ENCODE results near the gene MFSD12.

Gene MFSD12

DNA sequence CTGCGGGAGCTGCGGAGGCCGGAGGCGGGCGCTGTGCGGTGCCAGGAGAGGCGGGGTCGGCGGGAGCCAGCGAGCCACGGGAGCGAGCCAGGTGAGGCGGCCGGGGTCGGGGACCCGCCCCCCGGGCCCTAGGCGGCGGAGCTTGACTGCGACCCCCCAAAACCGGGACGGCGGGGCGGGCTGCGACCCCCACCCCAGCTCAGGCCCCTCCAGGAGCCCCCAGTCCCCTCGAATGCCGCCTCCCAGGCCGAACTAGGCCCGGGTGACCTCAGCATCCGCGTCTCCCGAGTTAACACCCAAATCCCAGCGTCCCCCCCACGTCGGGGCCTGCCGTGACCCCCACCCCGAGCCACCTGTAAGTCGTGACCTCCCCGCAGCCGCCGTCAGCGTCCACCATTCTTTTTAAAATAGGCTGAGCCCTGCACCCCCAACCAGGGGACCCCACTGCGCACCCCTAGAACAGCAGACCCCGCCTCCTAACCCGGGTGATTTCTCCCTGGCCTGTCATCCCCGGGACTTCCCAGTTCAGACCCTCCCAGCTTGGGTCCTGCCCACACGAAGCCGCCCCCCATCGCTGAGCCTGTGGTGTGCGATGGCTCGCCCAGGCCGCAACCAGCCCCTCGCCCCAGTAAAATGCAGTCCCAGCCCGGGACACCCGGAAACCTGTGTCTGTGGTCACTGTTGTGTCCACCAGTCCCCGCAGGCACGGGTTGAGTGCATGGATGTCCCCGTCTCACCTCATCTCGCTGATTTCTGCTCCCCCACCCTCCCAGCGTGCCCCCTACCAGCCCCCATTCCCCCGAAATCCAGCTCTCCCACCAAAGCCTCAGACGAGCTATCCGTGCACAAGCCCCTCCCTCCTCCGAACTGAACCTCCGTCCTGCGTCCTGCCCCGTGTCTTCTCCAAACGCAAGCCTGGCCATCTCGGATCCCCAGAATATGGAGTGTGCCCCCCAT is 50.7 kb downstream of the MFSD12 start:
- TF ChIP-seq, protein P1, sequence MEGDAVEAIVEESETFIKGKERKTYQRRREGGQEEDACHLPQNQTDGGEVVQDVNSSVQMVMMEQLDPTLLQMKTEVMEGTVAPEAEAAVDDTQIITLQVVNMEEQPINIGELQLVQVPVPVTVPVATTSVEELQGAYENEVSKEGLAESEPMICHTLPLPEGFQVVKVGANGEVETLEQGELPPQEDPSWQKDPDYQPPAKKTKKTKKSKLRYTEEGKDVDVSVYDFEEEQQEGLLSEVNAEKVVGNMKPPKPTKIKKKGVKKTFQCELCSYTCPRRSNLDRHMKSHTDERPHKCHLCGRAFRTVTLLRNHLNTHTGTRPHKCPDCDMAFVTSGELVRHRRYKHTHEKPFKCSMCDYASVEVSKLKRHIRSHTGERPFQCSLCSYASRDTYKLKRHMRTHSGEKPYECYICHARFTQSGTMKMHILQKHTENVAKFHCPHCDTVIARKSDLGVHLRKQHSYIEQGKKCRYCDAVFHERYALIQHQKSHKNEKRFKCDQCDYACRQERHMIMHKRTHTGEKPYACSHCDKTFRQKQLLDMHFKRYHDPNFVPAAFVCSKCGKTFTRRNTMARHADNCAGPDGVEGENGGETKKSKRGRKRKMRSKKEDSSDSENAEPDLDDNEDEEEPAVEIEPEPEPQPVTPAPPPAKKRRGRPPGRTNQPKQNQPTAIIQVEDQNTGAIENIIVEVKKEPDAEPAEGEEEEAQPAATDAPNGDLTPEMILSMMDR (IDR thresholded peaks at IDR 0.05; ENCODE audit: extremely low read depth, missing control alignments) = no peak
- DNase-seq (ENCODE audit: low spot score) = peak; percentile 58

DNA sequence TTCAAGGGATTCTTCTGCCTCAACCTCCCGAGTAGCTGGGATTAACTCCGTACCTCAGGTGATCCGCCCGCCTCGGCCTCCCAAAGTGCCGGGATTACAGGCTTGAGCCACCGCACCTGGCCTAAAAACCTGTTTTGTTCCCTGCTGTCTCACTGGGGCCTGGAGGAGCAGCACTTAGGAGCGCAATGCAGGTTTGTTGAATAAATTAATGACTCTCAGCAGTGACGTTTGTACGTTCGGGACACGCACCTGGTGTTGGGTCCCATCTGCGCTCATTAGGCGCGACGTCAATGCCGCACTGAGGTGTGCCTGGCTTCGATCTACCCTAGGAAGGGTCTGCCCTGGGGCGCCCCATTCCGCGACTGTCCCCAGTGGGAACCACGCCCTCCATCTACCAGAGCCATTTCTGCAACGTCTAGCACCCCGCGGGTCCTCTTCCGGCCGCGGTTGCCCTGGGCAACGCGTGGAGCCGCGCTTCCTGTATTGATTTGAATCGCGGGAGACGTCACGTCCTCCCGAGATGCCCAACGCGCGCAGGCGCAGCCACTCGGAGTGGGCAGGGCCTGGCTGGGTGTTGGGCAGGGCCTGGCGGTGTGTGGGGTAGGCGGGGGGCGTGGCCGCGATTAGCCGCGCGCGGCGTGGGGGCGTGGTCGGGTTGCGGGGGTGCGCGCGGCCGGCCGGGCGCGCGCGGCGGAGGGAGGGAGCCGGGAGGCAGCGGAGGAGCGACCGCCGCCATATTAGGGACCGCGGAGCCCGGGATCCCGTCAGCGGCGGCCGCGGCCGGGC is 51.6 kb downstream of the MFSD12 start, which contains the start of gene FZR1:
Gene FZR1 (plus strand): TSS at position 714 of the 786 bp plus-strand sequence. CDS start 16,679 bp downstream, outside the sequence.
- TF ChIP-seq, protein P1 (IDR thresholded peaks at IDR 0.05; ENCODE audit: extremely low read depth, missing control alignments) = no peak
- peak; percentile 100 for DNase-seq (ENCODE audit: low spot score)

DNA sequence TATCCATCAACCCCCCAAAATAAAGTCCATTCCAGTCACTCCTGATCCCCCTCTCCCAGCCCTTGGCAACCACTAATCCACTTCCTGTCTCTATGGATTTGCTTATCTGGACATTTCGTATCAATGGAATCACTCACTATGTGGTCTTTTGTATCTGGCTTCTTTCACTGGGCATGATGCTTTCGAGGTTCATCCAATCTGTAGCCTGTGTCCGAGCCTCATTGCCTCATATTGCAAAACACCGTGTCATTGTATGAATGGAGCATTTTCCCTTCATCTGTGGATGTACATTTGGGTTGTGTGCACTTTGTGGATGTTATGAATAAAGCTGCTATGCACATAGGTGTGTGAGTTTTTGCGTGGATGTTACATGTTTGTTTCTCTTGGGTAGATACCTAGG is 52.7 kb downstream of the MFSD12 start:
- TF ChIP-seq, protein P1 (IDR thresholded peaks at IDR 0.05; ENCODE audit: extremely low read depth, missing control alignments) = no peak
- no peak for DNase-seq (ENCODE audit: low spot score)

DNA sequence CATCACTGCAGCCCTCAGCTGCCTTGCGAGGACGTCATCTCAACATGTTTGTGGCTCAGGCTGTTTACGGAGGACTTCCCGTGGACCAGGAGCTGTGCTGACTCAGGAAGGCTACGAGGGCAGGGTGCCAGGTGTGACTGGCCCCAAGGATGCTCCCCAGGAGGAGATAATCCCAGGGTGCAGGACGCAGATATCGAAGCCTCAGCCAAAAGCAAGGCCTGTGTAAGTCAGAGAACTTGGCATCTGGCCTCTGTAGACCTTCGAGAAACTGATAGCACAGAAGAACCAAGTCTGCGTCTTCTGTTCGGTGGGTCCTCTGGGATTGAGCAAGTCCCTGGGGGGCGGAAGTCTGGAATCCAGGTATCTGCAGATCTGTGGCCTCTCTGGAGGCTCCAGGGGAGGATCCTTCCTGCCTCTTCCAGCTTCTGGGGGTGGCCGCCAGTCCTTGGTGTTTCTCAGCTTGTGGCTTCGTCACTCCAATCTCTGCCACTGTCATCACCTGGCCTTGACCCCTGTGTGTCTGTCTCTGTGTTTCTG is 54.3 kb downstream of the MFSD12 start:
- no peak for DNase-seq (ENCODE audit: low spot score)
- TF ChIP-seq, protein P1 (IDR thresholded peaks at IDR 0.05; ENCODE audit: extremely low read depth, missing control alignments) = no peak

DNA sequence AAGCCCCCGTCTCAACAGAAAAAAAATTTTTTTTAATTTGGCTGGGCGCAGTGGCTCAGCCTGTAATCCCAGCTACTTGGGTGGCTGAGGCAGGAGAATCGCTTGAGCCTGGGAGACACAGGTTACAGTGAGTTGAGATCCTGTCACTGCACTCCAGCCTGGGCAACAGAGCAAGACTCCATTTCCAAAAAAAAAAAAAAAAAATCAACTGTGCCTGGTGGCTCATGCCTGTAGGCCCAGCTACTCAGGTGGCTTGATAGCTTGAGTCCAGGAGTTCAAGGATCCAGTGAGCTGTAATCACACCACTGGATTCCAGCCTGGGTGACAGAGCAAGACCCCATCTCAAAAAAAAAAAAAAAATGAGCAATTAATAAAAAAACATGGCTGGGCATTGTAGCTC is 55.6 kb downstream of the MFSD12 start:
- TF ChIP-seq, protein P1 (IDR thresholded peaks at IDR 0.05; ENCODE audit: extremely low read depth, missing control alignments) = no peak
- DNase-seq (ENCODE audit: low spot score) = no peak

DNA sequence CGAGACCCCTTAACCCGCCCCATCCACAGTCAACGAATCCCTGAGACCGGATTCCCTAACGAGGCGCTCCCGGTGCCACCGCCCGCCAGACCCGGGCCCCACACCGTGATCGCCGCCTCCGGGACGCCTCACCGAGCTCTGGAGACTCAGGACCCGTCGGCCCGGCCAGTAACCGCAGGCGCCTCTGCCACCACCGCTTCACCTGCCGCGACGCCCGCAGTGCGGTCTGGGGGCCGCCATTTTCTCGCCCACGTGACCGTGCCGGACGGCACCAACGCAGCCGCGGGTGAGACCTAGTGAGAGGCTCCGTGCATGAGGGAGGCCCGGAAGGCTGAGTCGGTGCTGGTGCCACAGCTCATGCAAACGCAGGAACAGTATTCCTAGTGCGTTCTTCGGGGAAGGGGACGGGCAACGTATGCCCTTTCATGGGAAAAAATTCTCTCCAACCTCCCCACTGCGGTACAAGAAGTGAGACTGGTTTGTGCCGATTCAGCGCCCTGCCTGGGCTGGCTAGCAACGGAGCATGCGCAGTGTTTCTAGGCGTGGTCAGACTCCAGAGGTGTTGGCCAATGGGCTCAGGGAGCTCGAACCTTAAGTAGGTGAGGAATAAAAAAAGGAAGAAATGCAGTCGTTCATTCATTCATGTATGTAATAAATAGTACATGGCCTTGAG is 56.8 kb downstream of the MFSD12 start, which contains the start of gene DOHH:
Gene DOHH (minus strand): TSS at position 246 of the 673 bp plus-strand sequence. CDS start 3,860 bp downstream, outside the sequence.
- peak; percentile 96 for DNase-seq (ENCODE audit: low spot score)
- TF ChIP-seq, protein P1 (IDR thresholded peaks at IDR 0.05; ENCODE audit: extremely low read depth, missing control alignments) = no peak

Measured in GM20000 (cell line).